Measurements from ENCODE around the gene SYNC.
"Not testable (repeated sequence)": the region's sequence is repeated elsewhere in the genome, so short reads cannot be mapped to it uniquely, and the experiment has no call there.

The SYNC gene

GRCh38 chr1:32639489-32640075 lies 63.0 kb downstream of the SYNC start:
- Histone ChIP-seq H3K9me3 (ENCODE audit: control insufficient read depth, insufficient read depth, low read length) (no peaks in the 10 kb centered on the region), H3K4me1 (ENCODE audit: control insufficient read depth, insufficient read depth, low read length) (no peaks in the 10 kb centered on the region; the same call in 1 of the 2 replicates), H3K27ac (ENCODE audit: low read length) (no peak overlapping the region), H3K36me3 (ENCODE audit: control insufficient read depth, insufficient read depth, low read length) (no peaks in the 10 kb centered on the region), H3K4me3 (ENCODE audit: low read length) (no peak overlapping the region), H3K27me3 (ENCODE audit: control insufficient read depth, insufficient read depth, low read length) (no peaks in the 10 kb centered on the region)
- WGBS (ENCODE audit: insufficient coverage, insufficient read length), result no CpG with 5 or more reads among the region's 1 CpG
- no peak for DNase-seq (ENCODE audit: low read depth, low spot score)

GRCh38 chr1:32636914-32637645 lies 65.5 kb downstream of the SYNC start:
- Histone ChIP-seq H3K4me1 (ENCODE audit: control insufficient read depth, insufficient read depth, low read length) (no peaks in the 10 kb centered on the region; the same call in none of the 2 replicates), H3K9me3 (ENCODE audit: control insufficient read depth, insufficient read depth, low read length) (no peaks in the 10 kb centered on the region), H3K27me3 (ENCODE audit: control insufficient read depth, insufficient read depth, low read length) (no peaks in the 10 kb centered on the region), H3K4me3 (ENCODE audit: low read length) (no peak overlapping the region), H3K27ac (ENCODE audit: low read length) (no peak overlapping the region), H3K36me3 (ENCODE audit: control insufficient read depth, insufficient read depth, low read length) (no peaks in the 10 kb centered on the region)
- no CpG with 5 or more reads among the region's 16 CpGs for WGBS (ENCODE audit: insufficient coverage, insufficient read length)
- DNase-seq (ENCODE audit: low read depth, low spot score), result no peak

- H3K27me3 ChIP-seq (ENCODE audit: control insufficient read depth, insufficient read depth, low read length), result no peaks in the 10 kb centered on the region
- no CpG with 5 or more reads among the region's 8 CpGs for WGBS (ENCODE audit: insufficient coverage, insufficient read length)
- no peak overlapping the region for H3K4me3 ChIP-seq (ENCODE audit: low read length)
- H3K36me3 ChIP-seq (ENCODE audit: control insufficient read depth, insufficient read depth, low read length), result no peaks in the 10 kb centered on the region
- no peak overlapping the region for H3K27ac ChIP-seq (ENCODE audit: low read length)
- no peaks in the 10 kb centered on the region for H3K9me3 ChIP-seq (ENCODE audit: control insufficient read depth, insufficient read depth, low read length)
- H3K4me1 ChIP-seq (ENCODE audit: control insufficient read depth, insufficient read depth, low read length), result peaks cover 2% of the 10 kb centered on the region
- DNase-seq (ENCODE audit: low read depth, low spot score), result no peak
Measured at GRCh38 chr1:32635508-32636277, 66.9 kb downstream of the SYNC start.

- no peak overlapping the region for H3K27ac ChIP-seq (ENCODE audit: low read length)
- peaks cover 5% of the 10 kb centered on the region; the same call in 1 of the 2 replicates for H3K36me3 ChIP-seq (ENCODE audit: control insufficient read depth, insufficient read depth, low read length)
- H3K9me3 ChIP-seq (ENCODE audit: control insufficient read depth, insufficient read depth, low read length), result no peaks in the 10 kb centered on the region
- peaks cover 2% of the 10 kb centered on the region for H3K4me1 ChIP-seq (ENCODE audit: control insufficient read depth, insufficient read depth, low read length)
- no peak for DNase-seq (ENCODE audit: low read depth, low spot score)
- no peaks in the 10 kb centered on the region for H3K27me3 ChIP-seq (ENCODE audit: control insufficient read depth, insufficient read depth, low read length)
- no CpG with 5 or more reads among the region's 2 CpGs for WGBS (ENCODE audit: insufficient coverage, insufficient read length)
- H3K4me3 ChIP-seq (ENCODE audit: low read length), result no peak overlapping the region
Measured at GRCh38 chr1:32632829-32633228, 69.7 kb downstream of the SYNC start.

- not testable (repeated sequence) for H3K27ac ChIP-seq (ENCODE audit: low read length); H3K4me3 ChIP-seq (ENCODE audit: low read length); DNase-seq (ENCODE audit: low read depth, low spot score); H3K4me1 ChIP-seq (ENCODE audit: control insufficient read depth, insufficient read depth, low read length); H3K27me3 ChIP-seq (ENCODE audit: control insufficient read depth, insufficient read depth, low read length); H3K36me3 ChIP-seq (ENCODE audit: control insufficient read depth, insufficient read depth, low read length); H3K9me3 ChIP-seq (ENCODE audit: control insufficient read depth, insufficient read depth, low read length)
- no CpG with 5 or more reads among the region's 4 CpGs for WGBS (ENCODE audit: insufficient coverage, insufficient read length)
Measured at GRCh38 chr1:32630173-32630572, 72.4 kb downstream of the SYNC start.

Measured in iPS DF 6.9 (cell line).